Liver (tissue), 3 donors: Measurements from ENCODE around the gene GRK7.
A peak's percentile ranks its signal among the peaks of the same experiment; 100 is the strongest.

Experiments
- ATF3 ChIP-seq: IDR thresholded peaks from 2 replicates; pipeline ENCODE4 v1.6.1; 2016; ENCODE audit warnings: antibody characterized with exemption
- CTCF ChIP-seq: fragments of 150-350 bp; IDR thresholded peaks from 2 replicates; pipeline ENCODE4 v1.5.1; 2017; ENCODE audit warnings: improper control_type of control experiment, low read depth, low read length; ENCODE audit not compliant: missing input control
- GABPA ChIP-seq, 2 donors: IDR thresholded peaks in 1 of 2; conservative IDR thresholded peaks in 1 of 2; 2 replicates each; pipeline ENCODE4 v1.6.1; 2016; ENCODE audit warnings: antibody characterized with exemption in 2 of 2, mild to moderate bottlenecking in 1 of 2, moderate library complexity in 1 of 2
- JUND ChIP-seq, 2 donors: IDR thresholded peaks; 2 replicates each; pipeline ENCODE4 v1.6.1; 2016; ENCODE audit warnings: antibody characterized with exemption in 2 of 2
- MAX ChIP-seq: IDR thresholded peaks from 2 replicates; pipeline ENCODE4 v1.6.1; 2016; ENCODE audit warnings: antibody characterized with exemption
- REST ChIP-seq: IDR thresholded peaks from 2 replicates; pipeline ENCODE4 v1.6.1; 2016; ENCODE audit warnings: antibody characterized with exemption, mild to moderate bottlenecking
- RXRA ChIP-seq, 2 donors: IDR thresholded peaks; 2 replicates each; pipeline ENCODE4 v1.6.1; 2017 to 2018; ENCODE audit warnings: antibody characterized with exemption in 2 of 2, mild to moderate bottlenecking in 1 of 2
- SP1 ChIP-seq: IDR thresholded peaks from 2 replicates; pipeline ENCODE4 v1.6.1; 2018; ENCODE audit warnings: antibody characterized with exemption, mild to moderate bottlenecking
- TAF1 ChIP-seq: conservative IDR thresholded peaks from 2 replicates; pipeline ENCODE4 v1.6.1; 2016; ENCODE audit warnings: antibody characterized with exemption, mild to moderate bottlenecking
- YY1 ChIP-seq: IDR thresholded peaks from 2 replicates; pipeline ENCODE4 v1.6.1; 2016; ENCODE audit warnings: antibody characterized with exemption, mild to moderate bottlenecking
- donor health status: healthy.
- donor health status: healthy.

GRCh38 chr3:141738891-141739363 is 24.3 kb upstream of the GRK7 start:
- TF ChIP-seq CTCF (no peak), GABPA (IDR thresholded peaks at IDR 0.05 in 1 of 2, conservative IDR thresholded peaks at IDR 0.05 in 1 of 2) (no peak), MAX (no peak), JUND (IDR thresholded peaks at IDR 0.05) (peak in 1 of 2 donors; percentile 33), ATF3 (no peak), RXRA (IDR thresholded peaks at IDR 0.05) (no peak), REST (no peak), YY1 (peak; percentile 37), TAF1 (peak; percentile 9), SP1 (no peak)
